ENCODE results near the gene NKAIN2. TPM values are rescaled to one million over a fixed set of nuclear protein-coding genes. Genes with fewer than 3 reads are reported as not detected.

The NKAIN2 gene
- total RNA-seq, 8 experiments from 2014 or later = 0.51 to 31.8 (median 10.1) TPM

DNA sequence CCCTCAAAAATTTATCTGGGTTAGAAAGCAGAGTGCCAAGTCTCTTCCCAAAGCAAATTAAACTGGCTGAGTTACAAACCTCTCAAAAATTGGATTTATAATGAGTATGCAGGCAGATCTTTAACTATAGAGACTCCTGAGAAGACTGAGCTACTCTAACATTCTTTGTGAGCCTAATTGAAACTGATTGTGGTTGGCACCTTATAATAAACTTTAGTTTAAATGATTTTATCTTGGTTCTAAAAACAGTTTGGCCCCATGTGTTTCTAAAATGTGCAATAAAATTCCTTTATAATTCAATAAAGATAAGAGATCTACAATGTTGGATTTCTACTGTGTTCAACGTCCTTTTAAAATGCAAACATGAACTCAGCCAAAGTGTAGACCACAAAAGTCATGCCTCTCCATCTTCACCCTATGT lies 678.4 kb downstream of the NKAIN2 start:
- Histone ChIP-seq H3K4me1 (replicated peaks in 1 of 2) (peaks cover 3% of the 10 kb centered on the region in 2 donors), H3K4me3 (no peak overlapping the region), H3K27ac (no peak overlapping the region)
- no peak for ATAC-seq (replicated peaks in 6 of 8)
- in situ Hi-C loops (cut with MboI; ENCODE audit: low pct_unique_long_range_greater_than_20kb in 2 of 9, low sequenced_read_pairs in 9 of 9, unreplicated experiment in 9 of 9) = no loop called here
- 0 to 100% (median 66%) methylated on average over 1 of the region's 1 CpG for WGBS, 10 experiments

DNA sequence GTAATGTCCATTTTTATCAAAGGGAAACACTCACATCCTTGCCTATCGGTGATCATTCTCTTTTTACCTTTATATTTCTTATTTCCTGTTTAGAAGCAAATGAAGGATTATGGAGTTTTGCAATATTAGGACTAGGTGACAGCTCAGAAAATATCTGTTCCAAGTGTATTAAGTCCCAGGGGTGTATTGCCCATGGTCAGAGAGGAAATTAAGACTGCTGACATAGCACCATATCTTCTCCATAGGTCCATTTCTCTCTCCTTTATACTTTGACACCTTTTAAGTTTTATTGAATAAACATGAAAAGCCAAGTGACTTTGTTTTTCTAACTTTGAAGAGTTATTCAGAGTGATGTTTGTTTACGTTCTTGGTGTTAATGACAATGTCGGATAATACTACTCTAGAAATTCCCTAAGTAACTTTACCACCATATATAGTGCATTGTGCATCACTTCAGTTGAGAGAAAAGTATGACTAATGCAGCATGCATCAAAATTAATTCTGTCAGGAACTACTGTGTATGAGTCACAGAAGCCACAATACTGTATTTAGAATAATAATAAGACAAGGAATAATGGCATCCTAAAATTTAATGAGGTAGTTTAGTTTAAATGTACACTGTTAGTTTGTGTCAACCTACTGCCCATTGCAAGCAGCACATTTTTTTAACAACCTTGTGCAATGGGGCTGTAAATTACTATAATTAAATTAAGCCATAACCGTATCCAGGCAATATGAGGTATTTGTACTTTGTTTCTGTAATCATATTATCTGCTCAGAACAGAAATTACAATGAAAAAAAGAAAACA lies 684.2 kb downstream of the NKAIN2 start:
- in situ Hi-C loops (cut with MboI; ENCODE audit: low pct_unique_long_range_greater_than_20kb in 2 of 9, low sequenced_read_pairs in 9 of 9, unreplicated experiment in 9 of 9) = no loop called here
- 28 to 93% (median 86%) methylated on average over 2 to 4 of the region's 4 CpGs; no CpG with 5 or more reads in 1 of the 10 experiments for WGBS, 10 experiments
- peak; percentile 40 to 96 (median 74) for ATAC-seq (replicated peaks in 6 of 8)
- H3K4me1 ChIP-seq (replicated peaks in 1 of 2) = peaks cover 3 to 4% of the 10 kb centered on the region in 2 donors
- no peak overlapping the region for H3K27ac ChIP-seq
- H3K4me3 ChIP-seq = no peak overlapping the region

DNA sequence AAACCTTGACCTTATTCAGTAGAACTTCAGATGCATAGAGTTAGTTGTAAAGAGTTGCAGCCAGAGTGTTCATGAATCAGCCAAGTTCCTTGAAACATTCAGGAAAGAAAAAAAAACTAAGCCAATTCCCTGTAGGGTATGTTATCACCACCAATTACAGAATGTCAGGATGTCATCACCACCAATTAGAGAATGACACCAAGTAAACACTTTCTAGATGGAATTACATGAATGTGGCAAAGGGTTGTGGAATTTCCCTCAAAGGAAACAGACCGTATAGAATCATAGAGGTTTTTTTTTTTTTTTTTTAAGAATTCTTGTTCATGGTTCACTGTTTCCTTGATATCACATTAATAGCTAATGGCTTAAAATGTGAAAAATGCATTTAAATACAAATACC lies 686.5 kb downstream of the NKAIN2 start:
- Histone ChIP-seq H3K4me1 (replicated peaks in 1 of 2) (peaks cover 3 to 4% of the 10 kb centered on the region in 2 donors), H3K4me3 (no peak overlapping the region), H3K27ac (no peak overlapping the region)
- 0 to 100% (median 71%) methylated on average over 1 of the region's 1 CpG; no CpG with 5 or more reads in 1 of the 10 experiments for WGBS, 10 experiments
- in situ Hi-C loops (cut with MboI; ENCODE audit: low pct_unique_long_range_greater_than_20kb in 2 of 9, low sequenced_read_pairs in 9 of 9, unreplicated experiment in 9 of 9) = no loop called here
- peak in 2 of 8 experiments; percentile 59 to 70 for ATAC-seq (replicated peaks in 6 of 8)

DNA sequence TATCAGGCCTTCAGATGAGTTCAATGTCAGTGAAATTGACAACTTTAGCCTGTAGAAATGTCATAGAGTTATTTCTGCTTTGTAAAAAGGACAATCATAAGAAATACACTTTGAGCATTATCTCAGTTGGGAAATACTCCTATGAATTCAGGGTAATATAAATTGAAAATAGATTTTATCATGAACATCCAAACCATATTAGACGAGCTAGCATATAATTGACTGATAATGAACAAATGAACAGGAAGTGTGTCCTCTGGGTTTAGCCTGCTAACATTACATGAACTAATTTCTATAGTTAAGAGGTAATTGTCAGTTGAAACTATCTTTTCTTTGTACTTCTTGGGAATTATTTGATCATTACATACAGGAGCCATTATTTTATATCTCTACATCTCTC lies 689.6 kb downstream of the NKAIN2 start:
- in situ Hi-C loops (cut with MboI; ENCODE audit: low pct_unique_long_range_greater_than_20kb in 2 of 9, low sequenced_read_pairs in 9 of 9, unreplicated experiment in 9 of 9) = no loop called here
- H3K27ac ChIP-seq = no peak overlapping the region
- no peaks in the 10 kb centered on the region for H3K4me1 ChIP-seq (replicated peaks in 1 of 2)
- 0 to 100% (median 83%) methylated on average over 1 of the region's 1 CpG; no CpG with 5 or more reads in 2 of the 10 experiments for WGBS, 10 experiments
- H3K4me3 ChIP-seq = no peak overlapping the region
- ATAC-seq (replicated peaks in 6 of 8) = no peak

DNA sequence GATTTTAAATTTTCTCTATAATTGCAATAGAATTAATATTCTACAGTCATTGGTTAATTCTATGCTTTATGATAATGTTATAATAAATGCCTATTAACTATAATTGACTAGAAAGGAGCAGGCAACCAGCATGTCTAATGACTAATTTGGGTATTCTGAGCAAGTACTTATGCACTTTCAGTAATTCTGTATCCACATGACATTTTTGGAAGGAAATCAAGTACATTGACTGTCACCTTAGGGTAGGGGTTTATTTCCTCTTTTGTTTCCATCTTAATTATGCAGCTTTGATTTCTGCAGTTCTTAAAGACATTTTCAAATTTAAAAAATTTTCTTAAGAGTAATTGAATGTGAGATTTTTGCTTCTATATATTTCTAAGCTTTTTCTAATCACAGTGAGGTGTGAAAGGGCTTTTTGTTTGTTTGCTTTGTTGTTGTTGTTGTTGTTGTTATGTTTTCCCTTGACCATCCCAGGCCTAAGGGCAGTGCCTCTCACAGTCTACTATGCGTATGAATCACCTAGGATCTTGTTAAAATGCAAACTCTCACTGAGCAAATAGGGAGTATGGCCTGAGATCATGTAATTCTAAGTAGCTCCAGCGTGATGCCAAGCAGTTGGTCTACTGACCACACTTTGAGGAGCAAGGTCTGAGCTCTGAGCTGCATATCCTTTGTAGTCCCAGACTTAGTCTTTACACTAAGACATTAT lies 691.4 kb downstream of the NKAIN2 start:
- H3K4me1 ChIP-seq (replicated peaks in 1 of 2) = no peaks in the 10 kb centered on the region
- H3K27ac ChIP-seq = no peak overlapping the region
- WGBS, 10 experiments = 0 to 100% (median 86%) methylated on average over 1 to 2 of the region's 2 CpGs; no CpG with 5 or more reads in 2 of the 10 experiments
- in situ Hi-C loops (cut with MboI; ENCODE audit: low pct_unique_long_range_greater_than_20kb in 2 of 9, low sequenced_read_pairs in 9 of 9, unreplicated experiment in 9 of 9) = no loop called here
- H3K4me3 ChIP-seq = no peak overlapping the region
- ATAC-seq (replicated peaks in 6 of 8) = peak in 3 of 8 experiments; percentile 51 to 90 (median 54)

DNA sequence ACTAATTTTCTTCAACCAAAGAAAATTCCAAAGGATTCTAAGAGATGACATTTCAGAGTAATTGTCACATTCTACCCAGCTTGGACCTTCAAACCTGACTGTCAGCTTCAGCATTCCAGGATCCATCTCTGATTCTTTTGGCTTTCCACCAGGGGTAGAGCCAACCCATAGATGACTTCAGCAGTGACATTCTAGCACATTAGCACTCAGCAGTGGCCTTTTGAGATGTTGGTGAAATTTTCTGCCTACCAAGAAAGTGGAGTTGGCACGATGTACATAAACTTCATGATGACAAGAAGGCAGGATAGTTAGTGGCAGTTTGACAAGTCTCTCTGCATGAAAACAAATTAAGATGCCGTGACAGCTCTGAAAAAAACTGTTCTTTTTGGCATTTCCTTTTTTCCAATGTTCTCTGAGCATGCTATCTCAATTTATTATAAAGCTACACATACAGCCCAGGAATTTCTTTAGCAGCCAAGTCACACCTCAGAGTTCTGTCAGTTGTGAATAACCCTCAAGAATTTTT lies 692.1 kb downstream of the NKAIN2 start:
- Histone ChIP-seq H3K27ac (no peak overlapping the region), H3K4me3 (no peak overlapping the region), H3K4me1 (replicated peaks in 1 of 2) (no peaks in the 10 kb centered on the region)
- 5 to 100% (median 63%) methylated on average over 1 to 2 of the region's 2 CpGs; no CpG with 5 or more reads in 2 of the 10 experiments for WGBS, 10 experiments
- in situ Hi-C loops (cut with MboI; ENCODE audit: low pct_unique_long_range_greater_than_20kb in 2 of 9, low sequenced_read_pairs in 9 of 9, unreplicated experiment in 9 of 9) = no loop called here
- ATAC-seq (replicated peaks in 6 of 8) = peak in 1 of 8 experiments; percentile 40

DNA sequence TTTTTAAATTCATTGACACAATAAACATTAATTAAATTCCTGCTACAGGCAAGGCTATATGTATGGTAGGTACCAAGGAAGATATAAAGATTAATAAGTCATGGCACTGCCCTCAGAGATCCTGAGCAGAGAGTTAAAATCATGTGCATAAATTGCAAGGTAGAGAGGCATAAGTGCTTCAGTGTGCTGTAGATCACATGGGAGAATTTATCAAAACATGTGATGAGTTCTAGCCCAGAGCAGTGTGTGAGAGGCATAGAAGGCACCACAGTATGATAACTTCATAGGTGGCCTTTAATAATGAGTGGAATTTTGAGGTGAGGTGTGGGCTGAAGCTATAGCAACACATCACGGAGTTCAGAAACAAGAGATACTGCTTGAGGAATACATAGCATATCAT lies 692.7 kb downstream of the NKAIN2 start:
- in situ Hi-C loops (cut with MboI; ENCODE audit: low pct_unique_long_range_greater_than_20kb in 2 of 9, low sequenced_read_pairs in 9 of 9, unreplicated experiment in 9 of 9) = no loop called here
- Histone ChIP-seq H3K4me1 (replicated peaks in 1 of 2) (no peaks in the 10 kb centered on the region), H3K27ac (no peak overlapping the region), H3K4me3 (no peak overlapping the region)
- WGBS, 10 experiments = 0 to 100% (median 82%) methylated on average over 1 of the region's 1 CpG; no CpG with 5 or more reads in 4 of the 10 experiments
- peak in 1 of 8 experiments; percentile 61 for ATAC-seq (replicated peaks in 6 of 8)

GRCh38 chr6:124512431-124512830 lies 708.8 kb downstream of the NKAIN2 start:
- in situ Hi-C loops (cut with MboI; ENCODE audit: low pct_unique_long_range_greater_than_20kb in 2 of 9, low sequenced_read_pairs in 9 of 9, unreplicated experiment in 9 of 9) = no loop called here
- no peak overlapping the region for H3K27ac ChIP-seq
- no peak for ATAC-seq (replicated peaks in 6 of 8)
- peaks cover 0 to 12% of the 10 kb centered on the region in 2 donors for H3K4me1 ChIP-seq (replicated peaks in 1 of 2)
- WGBS, 10 experiments = 0 to 100% (median 54%) methylated on average over 1 to 2 of the region's 2 CpGs; no CpG with 5 or more reads in 2 of the 10 experiments
- H3K4me3 ChIP-seq = no peak overlapping the region

DNA sequence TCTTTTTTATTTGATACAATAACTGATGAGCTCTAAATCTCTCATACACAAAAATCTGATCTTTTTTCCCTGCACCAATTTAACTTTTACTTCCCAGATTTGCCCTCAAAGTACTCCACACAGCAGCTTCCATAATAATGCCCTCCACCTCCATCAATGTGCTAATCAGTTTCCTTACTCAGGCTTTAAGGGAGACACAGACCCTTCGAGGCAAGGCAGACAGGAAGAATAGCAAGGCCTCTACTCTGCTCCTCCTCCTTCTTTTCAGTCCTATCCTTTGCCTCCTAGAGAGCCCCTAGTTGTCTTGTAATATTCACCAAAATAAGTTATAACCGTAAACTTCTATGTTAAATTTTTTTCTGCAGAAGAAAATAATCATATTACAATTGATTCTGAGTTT lies 713.7 kb downstream of the NKAIN2 start:
- H3K4me3 ChIP-seq = no peak overlapping the region
- ATAC-seq (replicated peaks in 6 of 8) = no peak
- 0 to 71% (median 24%) methylated on average over 1 to 2 of the region's 2 CpGs; no CpG with 5 or more reads in 1 of the 10 experiments for WGBS, 10 experiments

GRCh38 chr6:124520514-124520913 lies 716.8 kb downstream of the NKAIN2 start:
- WGBS, 10 experiments = 0 to 96% (median 87%) methylated on average over 3 to 4 of the region's 4 CpGs; no CpG with 5 or more reads in 1 of the 10 experiments
- H3K27ac ChIP-seq = no peak overlapping the region

More for the DNA sequence above, 713.7 kb downstream of the NKAIN2 start:
- Histone ChIP-seq H3K4me1 (replicated peaks in 1 of 2) (peaks cover 0 to 3% of the 10 kb centered on the region in 2 donors), H3K27ac (no peak overlapping the region)
- in situ Hi-C loops (cut with MboI; ENCODE audit: low pct_unique_long_range_greater_than_20kb in 2 of 9, low sequenced_read_pairs in 9 of 9, unreplicated experiment in 9 of 9) = no loop called here

GRCh38 chr6:124522335-124522734 lies 718.7 kb downstream of the NKAIN2 start:
- ATAC-seq (replicated peaks in 6 of 8) = no peak
- WGBS, 10 experiments = 0 to 100% (median 90%) methylated on average over 1 to 4 of the region's 4 CpGs; no CpG with 5 or more reads in 1 of the 10 experiments
- Histone ChIP-seq H3K27ac (no peak overlapping the region), H3K4me3 (no peak overlapping the region), H3K4me1 (replicated peaks in 1 of 2) (peaks cover 2 to 8% of the 10 kb centered on the region in 2 donors)
- in situ Hi-C loops (cut with MboI; ENCODE audit: low pct_unique_long_range_greater_than_20kb in 2 of 9, low sequenced_read_pairs in 9 of 9, unreplicated experiment in 9 of 9) = no loop called here

More at GRCh38 chr6:124520514-124520913, 716.8 kb downstream of the NKAIN2 start:
- peaks cover 2 to 8% of the 10 kb centered on the region in 2 donors for H3K4me1 ChIP-seq (replicated peaks in 1 of 2)
- H3K4me3 ChIP-seq = no peak overlapping the region
- ATAC-seq (replicated peaks in 6 of 8) = peak in 1 of 8 experiments; percentile 90
- in situ Hi-C loops (cut with MboI; ENCODE audit: low pct_unique_long_range_greater_than_20kb in 2 of 9, low sequenced_read_pairs in 9 of 9, unreplicated experiment in 9 of 9) = no loop called here

DNA sequence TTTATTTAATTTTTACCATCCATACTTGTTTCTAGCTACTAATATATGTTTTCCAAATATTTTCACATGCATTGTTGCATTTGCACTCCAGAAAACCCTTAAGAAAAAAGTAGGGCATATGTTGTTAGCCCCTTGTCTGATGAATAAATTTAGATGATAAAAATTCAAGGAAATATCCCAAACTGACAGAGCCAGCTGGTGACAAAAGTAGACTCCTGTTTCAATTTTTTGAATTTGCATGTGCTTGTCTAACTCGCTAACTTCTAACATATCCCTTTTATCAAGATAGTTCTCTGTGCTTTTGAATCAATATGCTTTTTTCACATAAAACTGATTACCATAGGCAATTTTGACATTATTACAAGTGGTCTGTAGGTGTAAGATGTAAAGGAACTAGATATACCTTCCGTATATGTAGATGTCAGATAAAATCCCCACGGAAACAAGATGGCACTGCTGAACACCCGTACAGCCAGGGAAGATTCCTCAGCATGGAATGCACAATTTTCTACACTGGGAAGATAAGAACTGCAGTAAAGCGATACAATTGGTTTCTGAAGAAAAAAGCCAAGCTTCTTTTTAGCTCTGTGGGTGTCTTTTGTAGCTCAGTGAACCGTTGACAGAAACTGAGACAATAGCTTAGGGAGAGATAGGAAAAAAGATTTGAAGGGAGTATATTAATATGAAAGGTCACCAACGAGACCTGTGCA lies 721.0 kb downstream of the NKAIN2 start:
- no peak overlapping the region for H3K4me3 ChIP-seq
- no peak for ATAC-seq (replicated peaks in 6 of 8)
- 25 to 69% (median 38%) methylated on average over 2 to 7 of the region's 7 CpGs for WGBS, 10 experiments
- in situ Hi-C loops (cut with MboI; ENCODE audit: low pct_unique_long_range_greater_than_20kb in 2 of 9, low sequenced_read_pairs in 9 of 9, unreplicated experiment in 9 of 9) = no loop called here
- no peak overlapping the region for H3K27ac ChIP-seq
- peaks cover 2 to 6% of the 10 kb centered on the region in 2 donors for H3K4me1 ChIP-seq (replicated peaks in 1 of 2)

Data from motor neuron (in vitro differentiated cells).